Measurements from ENCODE around the gene DTHD1. TPM values are rescaled to one million over a fixed set of nuclear protein-coding genes. Genes with fewer than 3 reads are reported as not detected.

The DTHD1 gene
- total and polyA plus RNA-seq, 10 of the 15 experiments (the other 5 are each of a cell fraction or from before 2014, with no cell fraction given) = 0.05 to 2.8 (median 1.4) TPM

DNA sequence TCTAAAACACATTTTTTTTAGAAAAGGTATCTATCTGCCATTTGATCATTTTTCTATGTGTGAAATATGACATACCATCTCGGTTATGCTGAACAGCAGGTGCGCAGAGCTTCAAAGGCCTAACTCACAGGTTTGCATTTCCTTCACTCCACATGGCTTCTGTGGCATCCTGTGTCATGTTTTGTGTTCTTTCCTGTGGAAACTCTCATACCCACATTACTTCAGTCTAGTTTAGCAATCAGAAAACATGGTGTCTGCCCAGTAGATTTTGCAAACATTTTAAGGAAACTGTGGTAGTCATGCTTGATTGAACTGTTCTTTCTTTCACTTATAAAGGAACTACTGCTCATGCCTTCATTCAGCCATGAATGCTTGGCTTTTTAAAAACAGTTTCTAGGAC is 25.8 kb upstream of the DTHD1 start (continued):
- TF ChIP-seq, protein P1, sequence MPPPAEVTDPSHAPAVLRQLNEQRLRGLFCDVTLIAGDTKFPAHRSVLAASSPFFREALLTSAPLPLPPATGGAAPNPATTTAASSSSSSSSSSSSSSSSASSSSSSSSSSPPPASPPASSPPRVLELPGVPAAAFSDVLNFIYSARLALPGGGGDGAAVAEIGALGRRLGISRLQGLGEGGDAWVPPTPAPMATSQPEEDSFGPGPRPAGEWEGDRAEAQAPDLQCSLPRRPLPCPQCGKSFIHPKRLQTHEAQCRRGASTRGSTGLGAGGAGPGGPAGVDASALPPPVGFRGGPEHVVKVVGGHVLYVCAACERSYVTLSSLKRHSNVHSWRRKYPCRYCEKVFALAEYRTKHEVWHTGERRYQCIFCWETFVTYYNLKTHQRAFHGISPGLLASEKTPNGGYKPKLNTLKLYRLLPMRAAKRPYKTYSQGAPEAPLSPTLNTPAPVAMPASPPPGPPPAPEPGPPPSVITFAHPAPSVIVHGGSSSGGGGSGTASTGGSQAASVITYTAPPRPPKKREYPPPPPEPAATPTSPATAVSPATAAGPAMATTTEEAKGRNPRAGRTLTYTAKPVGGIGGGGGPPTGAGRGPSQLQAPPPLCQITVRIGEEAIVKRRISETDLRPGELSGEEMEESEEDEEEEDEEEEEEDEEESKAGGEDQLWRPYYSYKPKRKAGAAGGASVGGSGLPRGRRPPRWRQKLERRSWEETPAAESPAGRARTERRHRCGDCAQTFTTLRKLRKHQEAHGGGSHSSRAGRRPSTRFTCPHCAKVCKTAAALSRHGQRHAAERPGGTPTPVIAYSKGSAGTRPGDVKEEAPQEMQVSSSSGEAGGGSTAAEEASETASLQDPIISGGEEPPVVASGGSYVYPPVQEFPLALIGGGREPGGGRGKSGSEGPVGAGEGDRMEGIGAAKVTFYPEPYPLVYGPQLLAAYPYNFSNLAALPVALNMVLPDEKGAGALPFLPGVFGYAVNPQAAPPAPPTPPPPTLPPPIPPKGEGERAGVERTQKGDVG (CRISPR knock-in tag; IDR thresholded peaks at IDR 0.05) = 0 out of 2 replicates have a peak, but pooled peaks have one; percentile 33
- TF ChIP-seq YY1 (IDR thresholded peaks at IDR 0.05; ENCODE audit: low read depth, low read length) (peak; percentile 77), NFIC (IDR thresholded peaks at IDR 0.05; ENCODE audit: low read depth, low read length) (peak; percentile 84), CBX3 (IDR thresholded peaks at IDR 0.05; ENCODE audit: borderline replicate concordance, low read depth) (no peak), BHLHE40 (IDR thresholded peaks at IDR 0.05; ENCODE audit: borderline replicate concordance in 1 of 2, low read depth in 2 of 2, low read length in 1 of 2) (peak; percentile 29 to 50; a peak in 1 of 4 replicates), ETV6 (conservative IDR thresholded peaks at IDR 0.05 in 1 of 2, IDR thresholded peaks at IDR 0.05 in 1 of 2; ENCODE audit: borderline replicate concordance in 1 of 2, low read depth in 1 of 2) (peak in 1 of 2 experiments; percentile 94; a peak in 2 of 4 replicates), IKZF1 (conservative IDR thresholded peaks at IDR 0.05) (peak; percentile 85), ZBED1 (IDR thresholded peaks at IDR 0.05; ENCODE audit: borderline replicate concordance) (peak; percentile 64; the same call in 1 of the 2 replicates), STAT1 (conservative IDR thresholded peaks at IDR 0.05) (no peak), ZNF217 (IDR thresholded peaks at IDR 0.05) (peak; percentile 67; the same call in 1 of the 2 replicates), RUNX3 (IDR thresholded peaks at IDR 0.05; ENCODE audit: low read length) (peak; percentile 86), CREM (IDR thresholded peaks at IDR 0.05; ENCODE audit: low read depth) (peak; percentile 57; the same call in 1 of the 2 replicates), MEF2A (IDR thresholded peaks at IDR 0.05; ENCODE audit: insufficient read depth, low read depth, low read length) (0 out of 2 replicates have a peak, but pooled peaks have one; percentile 33), BCL11A (IDR thresholded peaks at IDR 0.05; ENCODE audit: low read depth, low read length) (peak; percentile 50; the same call in 1 of the 2 replicates), CREB1 (IDR thresholded peaks at IDR 0.05; ENCODE audit: low read depth) (peak; percentile 32; the same call in 1 of the 2 replicates), SMARCA5 (IDR thresholded peaks at IDR 0.05) (0 out of 2 replicates have a peak, but pooled peaks have one; percentile 57), ATF7 (IDR thresholded peaks at IDR 0.05; ENCODE audit: low read depth) (peak; percentile 66)
- TF ChIP-seq, protein P2, sequence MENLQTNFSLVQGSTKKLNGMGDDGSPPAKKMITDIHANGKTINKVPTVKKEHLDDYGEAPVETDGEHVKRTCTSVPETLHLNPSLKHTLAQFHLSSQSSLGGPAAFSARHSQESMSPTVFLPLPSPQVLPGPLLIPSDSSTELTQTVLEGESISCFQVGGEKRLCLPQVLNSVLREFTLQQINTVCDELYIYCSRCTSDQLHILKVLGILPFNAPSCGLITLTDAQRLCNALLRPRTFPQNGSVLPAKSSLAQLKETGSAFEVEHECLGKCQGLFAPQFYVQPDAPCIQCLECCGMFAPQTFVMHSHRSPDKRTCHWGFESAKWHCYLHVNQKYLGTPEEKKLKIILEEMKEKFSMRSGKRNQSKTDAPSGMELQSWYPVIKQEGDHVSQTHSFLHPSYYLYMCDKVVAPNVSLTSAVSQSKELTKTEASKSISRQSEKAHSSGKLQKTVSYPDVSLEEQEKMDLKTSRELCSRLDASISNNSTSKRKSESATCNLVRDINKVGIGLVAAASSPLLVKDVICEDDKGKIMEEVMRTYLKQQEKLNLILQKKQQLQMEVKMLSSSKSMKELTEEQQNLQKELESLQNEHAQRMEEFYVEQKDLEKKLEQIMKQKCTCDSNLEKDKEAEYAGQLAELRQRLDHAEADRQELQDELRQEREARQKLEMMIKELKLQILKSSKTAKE (IDR thresholded peaks at IDR 0.05; ENCODE audit: low read depth, poor library complexity, severe bottlenecking) = peak; percentile 29
- TF ChIP-seq, protein P3, sequence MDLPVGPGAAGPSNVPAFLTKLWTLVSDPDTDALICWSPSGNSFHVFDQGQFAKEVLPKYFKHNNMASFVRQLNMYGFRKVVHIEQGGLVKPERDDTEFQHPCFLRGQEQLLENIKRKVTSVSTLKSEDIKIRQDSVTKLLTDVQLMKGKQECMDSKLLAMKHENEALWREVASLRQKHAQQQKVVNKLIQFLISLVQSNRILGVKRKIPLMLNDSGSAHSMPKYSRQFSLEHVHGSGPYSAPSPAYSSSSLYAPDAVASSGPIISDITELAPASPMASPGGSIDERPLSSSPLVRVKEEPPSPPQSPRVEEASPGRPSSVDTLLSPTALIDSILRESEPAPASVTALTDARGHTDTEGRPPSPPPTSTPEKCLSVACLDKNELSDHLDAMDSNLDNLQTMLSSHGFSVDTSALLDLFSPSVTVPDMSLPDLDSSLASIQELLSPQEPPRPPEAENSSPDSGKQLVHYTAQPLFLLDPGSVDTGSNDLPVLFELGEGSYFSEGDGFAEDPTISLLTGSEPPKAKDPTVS (IDR thresholded peaks at IDR 0.05; ENCODE audit: low read depth, low read length) = no peak
- TF ChIP-seq, protein P4, sequence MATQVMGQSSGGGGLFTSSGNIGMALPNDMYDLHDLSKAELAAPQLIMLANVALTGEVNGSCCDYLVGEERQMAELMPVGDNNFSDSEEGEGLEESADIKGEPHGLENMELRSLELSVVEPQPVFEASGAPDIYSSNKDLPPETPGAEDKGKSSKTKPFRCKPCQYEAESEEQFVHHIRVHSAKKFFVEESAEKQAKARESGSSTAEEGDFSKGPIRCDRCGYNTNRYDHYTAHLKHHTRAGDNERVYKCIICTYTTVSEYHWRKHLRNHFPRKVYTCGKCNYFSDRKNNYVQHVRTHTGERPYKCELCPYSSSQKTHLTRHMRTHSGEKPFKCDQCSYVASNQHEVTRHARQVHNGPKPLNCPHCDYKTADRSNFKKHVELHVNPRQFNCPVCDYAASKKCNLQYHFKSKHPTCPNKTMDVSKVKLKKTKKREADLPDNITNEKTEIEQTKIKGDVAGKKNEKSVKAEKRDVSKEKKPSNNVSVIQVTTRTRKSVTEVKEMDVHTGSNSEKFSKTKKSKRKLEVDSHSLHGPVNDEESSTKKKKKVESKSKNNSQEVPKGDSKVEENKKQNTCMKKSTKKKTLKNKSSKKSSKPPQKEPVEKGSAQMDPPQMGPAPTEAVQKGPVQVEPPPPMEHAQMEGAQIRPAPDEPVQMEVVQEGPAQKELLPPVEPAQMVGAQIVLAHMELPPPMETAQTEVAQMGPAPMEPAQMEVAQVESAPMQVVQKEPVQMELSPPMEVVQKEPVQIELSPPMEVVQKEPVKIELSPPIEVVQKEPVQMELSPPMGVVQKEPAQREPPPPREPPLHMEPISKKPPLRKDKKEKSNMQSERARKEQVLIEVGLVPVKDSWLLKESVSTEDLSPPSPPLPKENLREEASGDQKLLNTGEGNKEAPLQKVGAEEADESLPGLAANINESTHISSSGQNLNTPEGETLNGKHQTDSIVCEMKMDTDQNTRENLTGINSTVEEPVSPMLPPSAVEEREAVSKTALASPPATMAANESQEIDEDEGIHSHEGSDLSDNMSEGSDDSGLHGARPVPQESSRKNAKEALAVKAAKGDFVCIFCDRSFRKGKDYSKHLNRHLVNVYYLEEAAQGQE (IDR thresholded peaks at IDR 0.05; ENCODE audit: low read depth, low read length) = no peak
